SK-N-SH (cell line): ENCODE measurements around the gene ABLIM1. TPM values are rescaled to one million over a fixed set of nuclear protein-coding genes. Genes with fewer than 3 reads are reported as not detected.

ENCODE experiments used
- CTCF ChIA-PET: fragments of 300-600, 350-600 bp; formaldehyde crosslinking; extraction: SDS; loops from one replicate; lab custom pipeline; 2021; lab: Yijun Ruan, JAX
- POLR2A ChIA-PET: fragments of 350-600 bp; sonication (Branson Sonifier 250); formaldehyde crosslinking; extraction: SDS; loops from one replicate; lab custom pipeline; 2020; ENCODE audit warnings: antibody characterized with exemption, inconsistent platforms; lab: Yijun Ruan, JAX
- DNase-seq: peaks from one replicate; pipeline ENCODE4 v3.0.0; 2012
- H2AFZ ChIP-seq: fragments of 200-600 bp; sonication (generic); 2 replicates; pipeline ENCODE4 v1.8.1; 2016; ENCODE audit warnings: antibody characterized with exemption, mild to moderate bottlenecking, low read depth
- H3F3A ChIP-seq: fragments of 200-600 bp; sonication (generic); replicated peaks from 2 replicates; pipeline ENCODE3; 2016; ENCODE audit warnings: antibody characterized with exemption, mild to moderate bottlenecking; ENCODE audit not compliant: insufficient read depth
- H3K27ac ChIP-seq, 2 experiments: fragments of 200-500 bp in 1 of 2; fragments of 200-600 bp in 1 of 2; sonication (Bioruptor generic) in 1 of 2; sonication (generic), shearing (Covaris generic) in 1 of 2; 2 replicates each; pipeline versions ENCODE4 v1.5.1 to v1.6.1; 2014 to 2016; ENCODE audit warnings: low read depth in 2 of 2, inconsistent platforms in 1 of 2, low read length in 1 of 2, mild to moderate bottlenecking in 1 of 2, mixed read lengths in 1 of 2
- H3K27me3 ChIP-seq: fragments of 200-600 bp; sonication (generic), shearing (Covaris generic); 2 replicates; pipeline ENCODE4 v1.6.1; 2016; ENCODE audit warnings: mixed run types; ENCODE audit not compliant: insufficient read depth
- H3K36me3 ChIP-seq, 2 experiments: fragments of 200-500 bp in 1 of 2; fragments of 200-600 bp in 1 of 2; sonication (Bioruptor generic) in 1 of 2; sonication (generic) in 1 of 2; replicated peaks in 1 of 2; 2 replicates each; pipeline versions ENCODE3 to v1.5.1; 2014 to 2016; ENCODE audit warnings: low read length in 1 of 2, mild to moderate bottlenecking in 1 of 2; ENCODE audit not compliant: insufficient read depth in 2 of 2, control insufficient read depth in 1 of 2
- H3K4me1 ChIP-seq, 2 experiments: fragments of 200-500 bp in 1 of 2; fragments of 200-600 bp in 1 of 2; sonication (Bioruptor generic) in 1 of 2; sonication (generic), shearing (Covaris generic) in 1 of 2; 2 replicates each; pipeline versions ENCODE4 v1.5.1 to v1.6.1; 2014 to 2016; ENCODE audit warnings: low read depth in 1 of 2, low read length in 1 of 2, mixed run types in 1 of 2; ENCODE audit not compliant: insufficient read depth in 2 of 2, control insufficient read depth in 1 of 2
- H3K4me2 ChIP-seq: fragments of 200-600 bp; sonication (generic), shearing (Covaris generic); 2 replicates; pipeline ENCODE4 v1.6.1; 2017; ENCODE audit warnings: mixed run types
- H3K4me3 ChIP-seq, 2 experiments: fragments of 200-500 bp in 1 of 2; fragments of 200-600 bp in 1 of 2; sonication (Bioruptor generic) in 1 of 2; sonication (generic), shearing (Covaris generic) in 1 of 2; 2 replicates each; pipeline versions ENCODE4 v1.5.1 to v1.8.1; 2014 to 2016; ENCODE audit warnings: low read depth in 2 of 2, inconsistent platforms in 1 of 2, low read length in 1 of 2, mild to moderate bottlenecking in 1 of 2, mixed read lengths in 1 of 2, moderate library complexity in 1 of 2
- H3K79me2 ChIP-seq: fragments of 200-600 bp; sonication (generic); 2 replicates; pipeline ENCODE4 v1.8.1; 2017; ENCODE audit warnings: mild to moderate bottlenecking; ENCODE audit not compliant: insufficient read depth
- H3K9ac ChIP-seq: fragments of 200-600 bp; sonication (generic); 2 replicates; pipeline ENCODE4 v1.6.1; 2017; ENCODE audit warnings: mixed run types
- H3K9me2 ChIP-seq: fragments of 200-600 bp; sonication (generic); 2 replicates; pipeline ENCODE4 v1.6.1; 2017; ENCODE audit warnings: mixed run types
- H3K9me3 ChIP-seq: fragments of 200-600 bp; sonication (generic); 2 replicates; pipeline ENCODE4 v1.6.1; 2017; ENCODE audit warnings: mixed run types, mild to moderate bottlenecking, moderate library complexity
- H4K20me1 ChIP-seq: fragments of 200-600 bp; sonication (generic); 2 replicates; pipeline ENCODE4 v1.6.1; 2017; ENCODE audit warnings: mild to moderate bottlenecking, mixed run types; ENCODE audit not compliant: insufficient read depth
- ELF1 ChIP-seq: IDR thresholded peaks from 2 replicates; pipeline ENCODE4 v1.4.0; 2012
- EP300 ChIP-seq, 2 experiments: IDR thresholded peaks; 2 replicates each; pipeline versions ENCODE4 v1.4.0 to v1.6.1; 2012; ENCODE audit warnings: borderline replicate concordance in 1 of 2, low read depth in 1 of 2, low read length in 1 of 2
- EZH2phosphoT487 ChIP-seq: fragments of 200-600 bp; sonication (generic); IDR thresholded peaks from 2 replicates; pipeline ENCODE4 v1.6.1; 2017; ENCODE audit warnings: low read depth, mixed run types, mild to moderate bottlenecking, antibody characterized with exemption, moderate library complexity, borderline replicate concordance
- FOSL2 ChIP-seq: IDR thresholded peaks from 2 replicates; pipeline ENCODE4 v1.4.0; 2012; ENCODE audit warnings: low read depth, mild to moderate bottlenecking, moderate library complexity, borderline replicate concordance
- FOXJ3 ChIP-seq: sonication (generic); formaldehyde crosslinking; IDR thresholded peaks from 2 replicates; pipeline ENCODE4 v1.5.1; 2020; ENCODE audit warnings: mild to moderate bottlenecking, missing genetic modification reagents
- GABPA ChIP-seq: IDR thresholded peaks from 2 replicates; pipeline ENCODE4 v1.4.0; 2012; ENCODE audit warnings: low read depth, mild to moderate bottlenecking
- GATA2 ChIP-seq: sonication (generic); formaldehyde crosslinking; IDR thresholded peaks from 2 replicates; pipeline ENCODE4 v1.5.0; 2020; ENCODE audit warnings: mild to moderate bottlenecking, missing genetic modification reagents
- JUND ChIP-seq: IDR thresholded peaks from 2 replicates; pipeline ENCODE4 v1.4.0; 2012
- MEF2A ChIP-seq: IDR thresholded peaks from 2 replicates; pipeline ENCODE4 v1.4.0; 2012; ENCODE audit warnings: low read depth, borderline replicate concordance
- MXI1 ChIP-seq: IDR thresholded peaks from 2 replicates; pipeline ENCODE4 v1.6.1; 2012; ENCODE audit warnings: mild to moderate bottlenecking, low read depth, low read length, improper control_type of control experiment
- RAD21 ChIP-seq: IDR thresholded peaks from 2 replicates; pipeline ENCODE4 v1.6.1; 2012; ENCODE audit warnings: mild to moderate bottlenecking, low read length
- RFX5 ChIP-seq: IDR thresholded peaks from 2 replicates; pipeline ENCODE4 v1.6.1; 2012; ENCODE audit warnings: mild to moderate bottlenecking, improper control_type of control experiment, low read length
- RXRA ChIP-seq: IDR thresholded peaks from 2 replicates; pipeline ENCODE4 v1.4.0; 2012; ENCODE audit warnings: low read depth, mild to moderate bottlenecking, borderline replicate concordance
- SIN3A ChIP-seq: IDR thresholded peaks from 2 replicates; pipeline ENCODE4 v1.6.1; 2012; ENCODE audit warnings: low read depth, mild to moderate bottlenecking, low read length, moderate library complexity, borderline replicate concordance
- SMC3 ChIP-seq: IDR thresholded peaks from 2 replicates; pipeline ENCODE4 v1.6.1; 2012; ENCODE audit warnings: low read depth, low read length, improper control_type of control experiment
- TAF1 ChIP-seq: IDR thresholded peaks from 2 replicates; pipeline ENCODE4 v1.6.1; 2012; ENCODE audit warnings: low read depth, mild to moderate bottlenecking, low read length, moderate library complexity, borderline replicate concordance
- TEAD4 ChIP-seq: IDR thresholded peaks from 2 replicates; pipeline ENCODE4 v1.4.0; 2012; ENCODE audit warnings: mild to moderate bottlenecking, borderline replicate concordance; ENCODE audit not compliant: insufficient read depth
- WGBS: methylation state at CpG from one replicate; pipeline ENCODE4 v1.1.6; 2017; ENCODE audit warnings: low lambda C conversion rate; 5-methylcytosine and 5-hydroxymethylcytosine counted together
- polyA plus RNA-seq, 3 experiments: library from polyadenylated mRNA; depleted of rRNA; stranded (reverse); fragments of >200 nt; gene quantifications; 2 replicates each; pipeline ENCODE4 v1.2.3, GENCODE V29; 2012
- TF ChIP-seq, protein P1 (sequence below): fragments of 150-350 bp; IDR thresholded peaks from 2 replicates; pipeline ENCODE4 v1.6.1; 2016; ENCODE audit warnings: mild to moderate bottlenecking, low read depth, low read length
- TF ChIP-seq, protein P2 (sequence below): fragments of 150-350 bp; IDR thresholded peaks from 2 replicates; pipeline ENCODE4 v1.6.1; 2017; ENCODE audit warnings: antibody characterized with exemption, low read length, low read depth, borderline replicate concordance
- TF ChIP-seq, protein P3 (sequence below): IDR thresholded peaks from 2 replicates; pipeline ENCODE4 v1.4.0; 2012; ENCODE audit warnings: low read depth, borderline replicate concordance
- TF ChIP-seq, protein P4 (sequence below): IDR thresholded peaks from 2 replicates; pipeline ENCODE4 v1.4.0; 2012; ENCODE audit warnings: low read depth, borderline replicate concordance

ABLIM1 gene
- polyA plus RNA-seq, 1 of the 3 experiments (the other 2 are of a cell fraction) = 16.1 TPM

DNA sequence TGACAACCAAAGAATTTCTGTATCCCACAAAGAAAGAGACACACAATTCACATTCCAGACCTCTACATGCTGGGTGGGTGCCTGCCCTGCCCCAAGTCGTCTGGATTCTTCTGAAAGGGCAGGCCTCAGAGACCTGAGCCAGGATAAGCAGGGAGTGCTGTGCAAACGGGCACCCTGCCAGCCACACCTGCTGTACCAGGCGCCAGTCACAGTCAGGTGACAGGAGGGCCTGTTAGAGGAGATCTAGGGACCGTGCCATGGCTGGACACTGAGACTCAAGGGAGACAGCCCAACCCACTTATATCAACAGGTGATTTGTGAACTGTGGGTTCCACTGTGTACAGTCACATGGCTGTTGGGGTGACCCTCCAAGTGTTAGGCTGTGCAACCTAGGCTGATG lies 150.6 kb downstream of the ABLIM1 start:
- DNase-seq = no peak
- CTCF ChIA-PET = interaction anchor here (1.0 to 1.4 kb wide), 2 partner anchors 20 to 314 kb away, joined by 3 to 5 read pairs; no protein-coding TSS in a partner anchor

DNA sequence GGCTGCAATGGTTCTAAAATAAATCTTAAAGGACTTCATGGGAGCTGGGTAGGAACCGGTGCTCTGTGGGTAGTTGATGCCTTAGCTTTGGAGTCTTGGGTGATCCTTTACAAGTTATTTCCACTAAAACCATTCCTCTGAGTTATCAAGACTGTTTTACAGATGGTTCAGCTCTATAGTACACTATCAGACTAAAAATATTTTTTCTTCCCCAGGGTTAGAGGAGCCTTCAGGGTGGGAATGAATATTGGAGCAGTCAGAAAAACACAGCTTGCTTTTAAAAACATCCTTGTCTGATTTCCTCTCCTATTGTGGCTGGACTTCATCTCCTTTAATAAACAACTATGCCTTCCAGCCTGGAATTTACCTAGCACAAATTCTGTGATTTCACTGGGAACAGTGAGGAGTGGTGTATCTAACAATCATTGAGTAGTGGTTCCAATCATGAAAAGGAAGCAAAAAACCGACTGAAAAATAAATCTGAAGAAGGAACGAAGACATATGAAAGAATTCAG lies 151.1 kb downstream of the ABLIM1 start:
- Histone ChIP-seq H3K36me3 (peaks cover 0 to 2% of the 10 kb centered on the region in 2 experiments), H3K27ac (no peak overlapping the region), H3K4me1 (peaks cover 0 to 10% of the 10 kb centered on the region in 2 experiments; a peak in 1 of 4 replicates), H3K4me2 (no peak overlapping the region), H3K9me2 (no peaks in the 10 kb centered on the region), H3K4me3 (no peak overlapping the region), H4K20me1 (no peaks in the 10 kb centered on the region), H2AFZ (no peak overlapping the region), H3K27me3 (no peaks in the 10 kb centered on the region), H3K9me3 (no peaks in the 10 kb centered on the region), H3K79me2 (no peaks in the 10 kb centered on the region), H3F3A (no peaks in the 10 kb centered on the region), H3K9ac (no peak overlapping the region)
- no peak for DNase-seq
- TF ChIP-seq FOSL2 (no peak), MEF2A (no peak), RFX5 (no peak), JUND (no peak), RXRA (no peak), MXI1 (no peak), EZH2phosphoT487 (no peak), RAD21 (no peak), SIN3A (no peak), SMC3 (no peak), FOXJ3 (CRISPR knock-in tag) (no peak), GABPA (no peak), ELF1 (no peak), TEAD4 (no peak), GATA2 (no peak)
- TF ChIP-seq, protein P1, sequence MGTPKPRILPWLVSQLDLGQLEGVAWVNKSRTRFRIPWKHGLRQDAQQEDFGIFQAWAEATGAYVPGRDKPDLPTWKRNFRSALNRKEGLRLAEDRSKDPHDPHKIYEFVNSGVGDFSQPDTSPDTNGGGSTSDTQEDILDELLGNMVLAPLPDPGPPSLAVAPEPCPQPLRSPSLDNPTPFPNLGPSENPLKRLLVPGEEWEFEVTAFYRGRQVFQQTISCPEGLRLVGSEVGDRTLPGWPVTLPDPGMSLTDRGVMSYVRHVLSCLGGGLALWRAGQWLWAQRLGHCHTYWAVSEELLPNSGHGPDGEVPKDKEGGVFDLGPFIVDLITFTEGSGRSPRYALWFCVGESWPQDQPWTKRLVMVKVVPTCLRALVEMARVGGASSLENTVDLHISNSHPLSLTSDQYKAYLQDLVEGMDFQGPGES = no peak
- TF ChIP-seq, protein P2, sequence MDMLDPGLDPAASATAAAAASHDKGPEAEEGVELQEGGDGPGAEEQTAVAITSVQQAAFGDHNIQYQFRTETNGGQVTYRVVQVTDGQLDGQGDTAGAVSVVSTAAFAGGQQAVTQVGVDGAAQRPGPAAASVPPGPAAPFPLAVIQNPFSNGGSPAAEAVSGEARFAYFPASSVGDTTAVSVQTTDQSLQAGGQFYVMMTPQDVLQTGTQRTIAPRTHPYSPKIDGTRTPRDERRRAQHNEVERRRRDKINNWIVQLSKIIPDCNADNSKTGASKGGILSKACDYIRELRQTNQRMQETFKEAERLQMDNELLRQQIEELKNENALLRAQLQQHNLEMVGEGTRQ = no peak
- TF ChIP-seq, protein P3, sequence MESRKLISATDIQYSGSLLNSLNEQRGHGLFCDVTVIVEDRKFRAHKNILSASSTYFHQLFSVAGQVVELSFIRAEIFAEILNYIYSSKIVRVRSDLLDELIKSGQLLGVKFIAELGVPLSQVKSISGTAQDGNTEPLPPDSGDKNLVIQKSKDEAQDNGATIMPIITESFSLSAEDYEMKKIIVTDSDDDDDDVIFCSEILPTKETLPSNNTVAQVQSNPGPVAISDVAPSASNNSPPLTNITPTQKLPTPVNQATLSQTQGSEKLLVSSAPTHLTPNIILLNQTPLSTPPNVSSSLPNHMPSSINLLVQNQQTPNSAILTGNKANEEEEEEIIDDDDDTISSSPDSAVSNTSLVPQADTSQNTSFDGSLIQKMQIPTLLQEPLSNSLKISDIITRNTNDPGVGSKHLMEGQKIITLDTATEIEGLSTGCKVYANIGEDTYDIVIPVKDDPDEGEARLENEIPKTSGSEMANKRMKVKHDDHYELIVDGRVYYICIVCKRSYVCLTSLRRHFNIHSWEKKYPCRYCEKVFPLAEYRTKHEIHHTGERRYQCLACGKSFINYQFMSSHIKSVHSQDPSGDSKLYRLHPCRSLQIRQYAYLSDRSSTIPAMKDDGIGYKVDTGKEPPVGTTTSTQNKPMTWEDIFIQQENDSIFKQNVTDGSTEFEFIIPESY = no peak
- TF ChIP-seq, protein P4, sequence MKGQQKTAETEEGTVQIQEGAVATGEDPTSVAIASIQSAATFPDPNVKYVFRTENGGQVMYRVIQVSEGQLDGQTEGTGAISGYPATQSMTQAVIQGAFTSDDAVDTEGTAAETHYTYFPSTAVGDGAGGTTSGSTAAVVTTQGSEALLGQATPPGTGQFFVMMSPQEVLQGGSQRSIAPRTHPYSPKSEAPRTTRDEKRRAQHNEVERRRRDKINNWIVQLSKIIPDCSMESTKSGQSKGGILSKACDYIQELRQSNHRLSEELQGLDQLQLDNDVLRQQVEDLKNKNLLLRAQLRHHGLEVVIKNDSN = no peak
- WGBS = 84% methylated on average over 3 of the region's 3 CpGs
- POLR2A ChIA-PET = no interaction called here
- CTCF ChIA-PET = interaction anchor here (0.8 to 1.5 kb wide), 4 partner anchors 11 to 314 kb away, joined by 3 to 5 read pairs (median 4); no protein-coding TSS in a partner anchor

More for the DNA sequence above, 150.6 kb downstream of the ABLIM1 start:
- POLR2A ChIA-PET = no interaction called here
- WGBS = 80% methylated on average over 1 of the region's 4 CpGs
- no peak for TF ChIP-seq TAF1
- TF ChIP-seq EP300 (IDR thresholded peaks at IDR 0.05; ENCODE audit: borderline replicate concordance in 1 of 2, low read depth in 1 of 2, low read length in 1 of 2) = no peak
- TF ChIP-seq, protein P1 = no peak
- no peak for TF ChIP-seq RFX5
- no peak for TF ChIP-seq SMC3
- no peak overlapping the region for H3K4me3 ChIP-seq
- peaks cover 0 to 2% of the 10 kb centered on the region in 2 experiments for H3K36me3 ChIP-seq
- H3K4me1 ChIP-seq = peaks cover 0 to 10% of the 10 kb centered on the region in 2 experiments; a peak in 1 of 4 replicates
- H3K27me3 ChIP-seq = no peaks in the 10 kb centered on the region
- H3K79me2 ChIP-seq = no peaks in the 10 kb centered on the region
- no peak overlapping the region for H2AFZ ChIP-seq
- H4K20me1 ChIP-seq = no peaks in the 10 kb centered on the region
- H3K4me2 ChIP-seq = no peak overlapping the region
- no peaks in the 10 kb centered on the region for H3K9me2 ChIP-seq
- H3K27ac ChIP-seq = no peak overlapping the region
- no peaks in the 10 kb centered on the region for H3F3A ChIP-seq
- H3K9ac ChIP-seq = no peak overlapping the region
- H3K9me3 ChIP-seq = no peaks in the 10 kb centered on the region
